NCI-H2081 (cell line): Measurements from ENCODE around the gene TMEM18.
A peak's percentile ranks its signal among the peaks of the same experiment; 100 is the strongest.

Experiments
- DNase-seq, 2 experiments: peaks; one replicate each; lab custom pipeline; 2025; lab: John Stamatoyannopoulos, UW

TMEM18 gene

DNA sequence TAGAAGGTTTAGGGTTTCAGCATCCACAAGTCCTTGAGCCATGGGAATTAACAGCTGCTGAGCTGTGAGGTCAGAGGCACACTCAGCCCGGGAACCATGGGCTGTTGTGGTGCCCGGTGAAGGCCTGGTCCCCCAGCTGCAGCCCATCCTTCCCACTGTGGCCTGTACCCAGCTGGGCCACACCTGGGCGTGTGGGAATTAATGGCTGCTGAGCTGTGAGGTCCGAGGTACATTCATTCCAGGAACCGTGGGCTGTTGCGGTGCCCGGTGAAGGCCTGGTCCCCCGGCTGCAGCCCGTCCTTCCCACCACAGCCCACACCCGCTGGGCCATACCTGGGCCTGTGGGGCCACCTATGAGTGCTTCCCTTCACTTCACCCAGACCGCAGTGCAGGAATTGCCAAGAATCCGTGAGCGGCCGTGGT, 25.2 kb downstream of the TMEM18 start:
- DNase-seq = no peak

DNA sequence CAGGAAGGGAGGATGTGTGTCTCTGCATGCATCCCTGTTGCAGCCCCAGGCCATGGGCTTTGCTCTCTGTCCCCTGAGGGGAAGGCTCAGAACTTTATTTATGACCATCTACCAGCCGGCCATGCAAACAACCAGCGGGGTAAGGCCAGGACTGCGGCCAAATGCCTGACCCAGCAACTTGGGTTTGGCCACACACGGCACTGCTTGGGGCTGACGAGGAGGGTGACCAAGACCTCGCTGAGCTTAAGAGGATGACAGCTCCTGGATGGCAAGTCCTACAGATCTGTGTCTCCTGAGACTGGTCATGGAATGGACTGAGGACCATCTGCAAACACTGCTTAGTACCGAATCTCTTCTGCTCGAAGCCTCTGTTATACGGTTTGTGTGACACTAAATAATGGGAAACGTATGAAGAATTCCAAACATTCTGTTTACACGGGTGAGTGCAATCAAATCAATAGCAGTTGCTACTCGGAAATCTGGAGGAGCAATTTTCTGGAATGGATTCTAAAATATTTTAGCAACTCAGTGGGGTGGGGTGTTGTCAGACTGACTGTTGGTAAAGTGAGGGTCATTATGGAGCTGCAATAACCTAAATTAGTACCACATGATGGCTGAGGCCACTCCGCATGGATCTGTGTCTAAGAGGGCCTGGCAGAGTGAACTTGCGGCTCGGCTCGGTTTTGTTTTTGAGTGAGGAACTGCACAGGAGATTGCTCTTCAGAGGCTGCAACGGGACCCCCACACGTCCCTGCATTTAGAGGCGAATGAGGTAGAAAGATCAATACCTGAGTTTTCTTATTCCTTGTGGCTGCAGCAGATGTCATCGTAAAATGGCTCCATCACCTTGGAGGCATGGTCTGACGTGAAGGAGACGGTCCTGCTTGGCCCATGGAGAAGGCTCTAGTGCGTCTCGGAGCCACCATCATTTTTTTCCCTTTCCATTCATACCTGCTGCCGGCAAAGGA, 26.6 kb downstream of the TMEM18 start:
- DNase-seq = no peak

DNA sequence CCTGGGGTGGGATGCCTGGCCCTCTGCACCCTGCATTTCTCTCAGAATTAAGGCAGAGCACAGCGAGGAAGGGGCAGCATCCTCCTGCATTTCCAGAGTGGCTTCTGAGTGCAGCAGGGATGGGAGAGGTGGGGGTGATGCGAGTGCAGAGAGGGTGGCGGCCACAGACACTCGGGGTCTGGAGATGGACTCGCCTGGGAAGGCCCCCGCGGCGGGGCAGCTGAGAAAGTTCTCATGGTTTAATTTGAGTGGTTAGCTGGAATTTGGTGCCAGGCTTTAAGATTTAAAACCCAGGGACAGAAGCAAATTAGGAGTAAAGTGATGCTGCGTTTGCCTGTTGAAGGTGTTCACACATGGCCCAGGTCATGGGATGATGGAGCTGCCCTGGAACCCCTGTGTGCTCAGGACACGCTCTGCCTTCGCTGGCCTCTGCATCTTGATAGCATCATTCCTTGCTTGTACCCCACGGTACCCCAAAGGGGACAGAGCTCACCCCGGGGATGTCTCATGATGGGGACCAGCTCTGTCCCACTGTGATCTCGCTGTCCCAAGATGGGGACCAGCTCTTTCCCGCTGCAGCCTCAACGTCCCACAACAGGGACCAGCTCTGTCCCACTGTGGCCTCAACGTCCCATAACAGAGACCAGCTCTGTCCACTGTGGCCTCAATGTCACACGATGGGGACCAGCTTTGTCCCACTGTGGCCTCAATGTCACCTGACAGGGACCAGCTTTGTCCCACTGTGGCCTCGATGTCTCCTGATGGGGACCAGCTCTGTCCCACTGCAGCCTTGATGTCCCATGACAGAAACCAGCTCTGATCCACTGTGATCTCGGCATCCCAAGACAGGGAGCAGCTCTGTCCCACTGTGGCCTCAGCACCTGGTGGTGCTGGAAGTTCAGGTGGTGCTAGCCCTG, 27.5 kb downstream of the TMEM18 start:
- DNase-seq = no peak

DNA sequence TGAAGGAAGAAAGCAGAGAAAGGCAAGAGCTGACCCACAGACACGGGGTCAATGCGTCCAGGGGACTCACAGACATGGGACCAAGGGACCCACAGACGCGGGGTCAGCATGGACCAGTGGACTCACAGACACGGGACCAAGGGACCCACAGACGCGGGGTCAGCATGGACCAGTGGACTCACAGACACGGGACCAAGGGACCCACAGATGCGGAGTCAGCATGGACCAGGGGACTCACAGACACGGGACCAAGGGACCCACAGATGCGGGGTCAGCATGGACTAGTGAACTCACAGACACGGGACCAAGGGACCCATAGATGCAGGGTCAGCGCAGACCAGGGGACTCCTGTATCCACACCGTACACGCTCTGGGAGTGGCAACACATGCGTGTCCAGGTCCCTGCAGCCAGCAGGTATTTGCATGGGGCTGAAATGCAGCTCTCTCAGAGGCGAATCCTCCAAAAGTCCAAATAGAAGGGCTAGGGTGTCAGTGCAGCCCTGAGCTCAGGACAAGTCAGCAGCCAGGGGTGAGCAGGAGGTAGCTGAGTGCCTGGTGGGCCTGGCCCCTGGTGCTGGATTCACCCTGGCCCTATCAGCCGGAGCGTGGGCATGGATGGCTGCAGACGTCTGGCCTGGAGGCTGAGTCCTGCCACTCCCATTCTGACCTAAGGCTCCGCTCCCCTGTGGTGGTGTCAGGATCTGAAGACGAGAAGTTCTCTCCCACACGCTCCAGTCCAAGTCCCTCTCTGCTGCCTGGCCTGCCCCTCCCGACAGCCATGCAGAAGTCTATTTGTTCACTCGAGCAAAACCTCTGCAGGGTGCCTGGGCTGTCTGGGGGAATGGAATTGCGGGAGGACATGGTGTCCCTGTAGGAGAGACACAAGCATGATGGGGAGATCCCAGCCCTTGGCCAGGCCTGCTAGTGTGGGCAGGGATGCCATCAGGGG, 28.5 kb downstream of the TMEM18 start:
- no peak for DNase-seq

DNA sequence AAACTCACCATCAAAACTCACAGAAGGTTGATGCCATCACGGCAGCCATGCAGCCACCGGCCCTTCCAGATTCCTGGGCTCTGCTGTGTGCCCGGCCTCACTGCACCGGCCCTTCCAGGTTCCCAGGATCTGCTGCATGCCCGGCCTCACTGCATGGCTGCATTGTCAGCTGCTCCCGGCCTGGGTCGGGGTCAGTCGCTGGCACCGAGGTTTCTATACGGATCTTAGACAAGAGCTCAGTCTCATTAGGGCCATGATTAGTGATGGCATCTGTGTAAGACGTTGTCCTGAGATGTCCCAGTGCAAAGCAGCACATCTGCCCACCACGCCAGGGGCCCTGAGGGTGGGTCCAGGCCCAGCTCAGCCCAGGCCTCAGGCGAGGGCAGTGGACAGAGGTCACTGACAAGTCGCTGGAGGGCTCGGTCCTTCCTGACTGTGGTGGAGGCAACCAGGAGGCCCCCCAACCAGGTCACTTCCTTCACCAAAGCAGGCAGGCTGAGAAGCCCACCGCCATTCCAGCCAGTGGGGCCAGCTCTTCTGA, 29.4 kb downstream of the TMEM18 start:
- DNase-seq = no peak

DNA sequence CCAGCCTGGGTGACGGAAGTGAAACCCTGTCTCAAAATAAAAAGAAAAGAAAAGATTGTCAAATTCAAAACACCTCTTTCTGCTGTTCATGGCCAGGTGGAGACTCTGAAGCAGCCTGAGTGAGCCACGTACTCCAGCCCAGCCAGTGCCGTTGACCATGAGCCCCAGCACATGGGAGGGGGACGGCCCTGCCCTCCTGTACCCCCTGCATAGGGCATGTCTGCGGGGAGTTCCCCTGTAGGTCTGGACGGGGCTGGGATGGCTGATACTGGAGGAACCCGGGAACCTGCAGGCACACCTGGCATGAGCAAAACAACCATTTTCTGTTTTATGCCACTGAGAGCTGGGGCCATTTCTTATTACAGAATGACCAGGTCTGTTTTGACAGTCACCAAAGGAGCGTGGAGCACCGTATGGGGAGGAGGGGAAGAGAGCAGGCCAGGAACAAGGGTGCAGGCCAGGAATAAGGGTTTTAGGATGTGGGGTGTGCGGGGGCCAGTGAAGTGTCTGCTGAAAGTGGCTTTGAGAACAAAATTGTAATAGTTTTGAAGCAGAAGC, 30.1 kb downstream of the TMEM18 start:
- DNase-seq = no peak

DNA sequence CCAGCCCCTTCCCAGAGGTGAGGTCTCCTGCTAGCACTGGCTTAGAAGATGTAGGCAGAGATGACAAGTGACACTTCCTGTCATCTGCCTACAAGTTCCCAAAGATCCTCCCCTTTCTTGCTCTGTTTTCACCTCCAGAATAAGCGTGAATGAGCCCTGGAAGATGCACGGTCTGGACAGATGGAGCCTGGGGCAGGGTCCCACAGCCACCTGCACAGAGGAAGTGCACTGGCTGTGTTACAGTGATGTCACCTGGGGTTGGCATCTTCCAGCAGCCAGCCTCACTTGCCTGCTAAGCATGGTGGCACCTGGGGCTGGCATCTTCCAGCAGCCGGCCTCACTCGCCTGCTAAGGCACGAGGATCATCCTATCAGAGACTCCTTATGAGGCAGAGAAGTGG, 32.3 kb downstream of the TMEM18 start:
- no peak for DNase-seq

DNA sequence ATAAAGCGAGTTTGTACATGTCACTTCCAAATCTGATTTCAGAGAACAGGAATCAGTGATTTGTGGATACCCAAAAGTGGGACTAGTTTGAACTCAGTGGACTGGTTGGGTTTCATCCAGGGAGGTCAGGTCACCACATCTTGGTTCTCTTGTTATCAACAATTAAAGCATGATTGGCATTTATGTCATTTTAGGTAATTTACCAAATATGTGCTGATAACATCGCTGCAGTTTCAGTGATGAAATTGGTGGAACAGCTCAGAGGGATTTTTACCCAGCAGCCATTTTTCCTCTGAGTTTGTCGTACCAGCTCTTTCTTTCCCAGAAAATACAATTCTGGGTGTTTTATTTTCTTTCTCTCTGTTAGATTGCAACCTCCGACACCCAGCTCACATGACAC, 33.4 kb downstream of the TMEM18 start:
- DNase-seq = no peak

DNA sequence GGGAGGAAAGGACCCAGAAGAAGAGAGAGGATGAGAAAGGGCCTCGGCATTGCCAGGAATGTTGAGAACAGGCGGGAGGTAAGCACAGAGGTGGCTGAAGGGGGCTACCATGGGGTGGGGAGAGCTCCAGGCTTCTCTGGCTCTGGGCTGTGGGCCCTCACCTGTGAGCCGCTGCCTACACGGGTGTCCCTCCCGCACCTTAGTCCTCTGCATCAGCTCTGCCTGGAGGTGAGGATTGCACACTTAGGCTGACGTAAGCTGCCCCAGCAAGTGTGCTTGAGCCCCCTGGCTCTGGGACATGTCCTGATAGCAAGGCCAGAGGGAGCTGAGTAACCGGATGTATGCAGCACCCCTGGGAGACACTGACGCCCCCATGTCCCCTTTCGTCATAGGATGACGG, 33.9 kb downstream of the TMEM18 start:
- DNase-seq = no peak

DNA sequence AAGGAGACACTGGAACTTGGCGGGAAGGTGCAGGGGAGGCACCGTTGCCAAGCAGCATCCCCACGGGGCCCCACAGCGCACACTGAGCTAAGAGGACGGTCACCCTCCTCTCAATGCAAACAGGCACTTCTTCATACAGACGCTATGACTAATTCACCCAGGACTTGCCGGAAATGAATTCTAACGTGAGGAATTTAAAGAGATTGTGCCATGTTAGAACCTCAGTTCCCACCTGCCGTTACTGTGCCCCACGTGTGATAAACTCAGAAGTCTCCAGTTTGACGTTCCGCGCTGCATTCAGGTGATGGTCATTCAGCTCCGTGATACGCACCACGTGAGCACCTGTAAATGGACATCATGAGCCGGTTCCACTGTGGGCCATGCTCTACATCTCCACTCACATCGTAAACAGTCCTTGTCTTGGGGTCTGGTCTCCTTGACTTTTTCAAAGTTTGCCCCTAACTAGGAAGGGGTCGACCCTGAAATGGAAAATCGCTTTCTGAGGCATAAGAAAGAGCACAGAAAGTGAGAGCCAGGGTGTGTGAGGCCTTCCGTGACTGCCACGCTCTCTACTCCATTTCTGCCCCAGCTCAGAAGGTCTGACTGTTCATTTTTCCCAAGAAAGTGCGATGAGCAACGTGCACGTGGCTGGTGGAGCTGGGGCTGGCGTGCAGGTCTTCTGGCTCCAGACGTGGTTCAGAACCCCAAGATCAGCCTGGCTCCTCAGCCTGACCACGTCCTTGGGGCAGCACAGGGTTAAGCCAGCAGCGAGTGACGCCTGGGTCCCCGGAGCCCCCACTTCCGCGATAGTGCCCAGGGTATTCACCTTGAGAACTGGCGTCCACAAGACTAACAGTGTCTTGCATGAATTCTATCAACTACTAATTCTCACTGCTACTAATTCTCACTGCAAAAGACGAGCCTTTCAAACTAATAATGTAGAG, 35.1 kb downstream of the TMEM18 start:
- DNase-seq = no peak

DNA sequence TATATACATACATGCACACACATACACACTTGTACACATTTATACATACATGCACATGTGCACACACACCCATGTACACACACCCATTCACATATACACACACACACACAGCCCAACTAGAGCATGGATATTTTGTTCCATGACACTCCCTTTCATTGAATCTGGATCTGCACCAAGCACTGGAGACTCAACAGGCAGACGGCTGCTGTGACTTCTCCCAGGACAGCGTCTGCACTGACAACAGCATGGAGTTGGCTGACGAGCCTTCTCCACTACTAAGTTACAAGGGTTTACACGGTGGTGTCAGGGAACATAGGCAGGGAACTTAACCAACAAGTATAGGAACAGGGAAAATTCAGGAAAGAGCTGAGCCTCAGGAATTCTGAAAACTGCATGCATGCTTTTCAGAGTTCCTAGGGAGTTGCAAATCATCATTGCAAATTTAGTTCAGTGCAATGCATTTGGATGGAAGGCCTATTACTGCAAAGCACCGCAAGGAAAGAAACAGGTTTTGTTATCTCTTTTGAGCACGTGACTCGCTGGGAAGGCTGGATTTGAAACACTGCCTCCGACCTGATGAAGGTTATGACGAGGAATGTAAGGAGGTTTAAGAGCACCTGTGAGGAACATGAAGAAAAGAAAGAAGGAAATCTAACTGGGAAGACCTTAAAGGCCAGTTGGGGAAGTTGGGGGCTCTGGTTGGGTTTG, 35.9 kb downstream of the TMEM18 start:
- DNase-seq = no peak

DNA sequence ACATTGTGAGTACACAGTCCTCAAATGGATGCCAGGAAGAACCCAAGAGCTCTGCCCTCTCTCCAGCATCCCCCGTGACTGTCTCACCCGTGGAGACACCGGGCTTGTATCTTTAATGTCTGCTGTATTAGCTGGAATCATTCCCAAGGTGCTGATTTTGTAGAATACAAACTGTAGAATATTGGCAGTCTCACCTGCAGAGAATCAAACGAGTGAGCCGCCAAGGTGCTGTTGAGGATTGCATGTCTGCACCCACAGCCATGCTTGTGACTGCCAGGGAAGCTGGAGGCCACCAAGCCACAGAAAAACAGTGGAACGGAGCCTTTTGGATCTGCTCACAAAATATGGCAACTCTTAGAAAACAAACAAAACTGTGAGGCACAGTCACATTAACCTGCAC, 37.5 kb downstream of the TMEM18 start:
- DNase-seq = no peak

DNA sequence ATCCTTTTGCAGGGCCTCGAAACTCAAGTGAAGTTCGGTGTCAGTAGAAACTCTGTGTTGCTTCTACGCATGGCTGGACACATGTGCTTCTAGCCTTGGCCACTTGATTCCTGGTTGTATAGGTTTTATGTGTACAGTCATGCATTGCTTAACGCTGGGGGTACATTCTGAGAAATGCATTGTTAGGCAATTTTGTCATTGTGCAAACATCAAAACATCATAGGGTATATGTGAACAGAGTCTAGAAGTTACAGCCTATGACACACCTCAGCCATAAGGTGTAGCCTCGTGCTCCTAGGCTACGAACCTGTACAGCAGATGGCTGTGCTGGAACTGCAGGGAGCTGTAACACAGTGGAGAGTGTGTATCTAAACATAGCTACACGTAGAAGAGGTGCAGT, 39.4 kb downstream of the TMEM18 start:
- no peak for DNase-seq

DNA sequence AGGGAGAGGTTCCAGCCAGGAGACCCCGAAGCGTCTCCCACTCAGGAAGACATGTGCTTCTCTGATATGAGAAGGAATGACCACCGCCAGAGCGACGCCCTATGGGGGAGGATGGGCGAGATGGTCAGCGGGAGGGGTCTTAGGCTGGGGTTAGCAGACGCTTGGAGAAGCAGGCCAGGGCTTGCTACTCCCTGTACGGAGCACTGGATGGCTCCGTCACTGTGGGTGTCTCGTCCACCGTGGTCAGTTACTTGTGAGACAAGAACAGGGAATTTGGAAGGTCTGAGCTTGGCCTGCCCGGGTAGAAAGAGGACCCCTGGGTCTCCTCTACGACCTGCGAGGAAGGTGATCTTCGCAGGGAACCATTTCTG, 39.8 kb downstream of the TMEM18 start:
- no peak for DNase-seq

DNA sequence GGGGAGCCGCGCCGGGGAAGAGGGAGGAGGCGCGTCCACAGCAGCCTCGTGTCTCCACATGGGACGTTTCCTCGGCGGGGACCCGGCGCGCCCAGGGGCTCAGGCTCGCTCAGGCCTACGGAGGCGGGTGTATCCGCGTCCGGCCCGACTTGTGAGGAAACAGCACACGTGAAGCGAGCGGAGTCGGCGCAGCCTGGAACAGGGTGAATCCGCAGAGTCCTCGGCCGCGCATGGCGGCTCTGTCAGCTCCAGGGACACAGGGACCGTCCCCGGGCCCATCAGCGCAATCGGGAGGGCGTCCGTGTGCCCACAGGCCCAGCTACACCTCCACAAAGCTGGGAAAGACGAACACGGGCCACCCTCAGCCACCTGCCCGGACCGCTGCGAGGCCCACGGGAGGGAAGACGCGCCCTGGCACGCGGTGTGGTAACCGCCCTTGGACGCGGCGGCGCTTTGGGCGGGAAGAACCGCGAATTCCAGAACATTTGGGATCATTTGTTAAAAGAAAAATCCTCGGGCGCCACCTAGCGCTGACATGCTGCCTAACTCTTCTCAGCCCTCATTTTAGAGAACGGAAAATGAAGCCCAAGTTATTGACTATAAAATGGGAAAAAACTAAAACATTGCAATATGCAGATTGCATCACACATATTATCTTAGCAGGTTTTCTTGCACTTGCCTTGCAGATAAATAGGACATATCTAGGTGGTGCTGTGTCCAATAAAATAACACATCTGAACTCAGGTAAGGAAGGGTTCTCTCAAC, 40.4 kb downstream of the TMEM18 start:
- DNase-seq = peak; percentile 57 to 66

DNA sequence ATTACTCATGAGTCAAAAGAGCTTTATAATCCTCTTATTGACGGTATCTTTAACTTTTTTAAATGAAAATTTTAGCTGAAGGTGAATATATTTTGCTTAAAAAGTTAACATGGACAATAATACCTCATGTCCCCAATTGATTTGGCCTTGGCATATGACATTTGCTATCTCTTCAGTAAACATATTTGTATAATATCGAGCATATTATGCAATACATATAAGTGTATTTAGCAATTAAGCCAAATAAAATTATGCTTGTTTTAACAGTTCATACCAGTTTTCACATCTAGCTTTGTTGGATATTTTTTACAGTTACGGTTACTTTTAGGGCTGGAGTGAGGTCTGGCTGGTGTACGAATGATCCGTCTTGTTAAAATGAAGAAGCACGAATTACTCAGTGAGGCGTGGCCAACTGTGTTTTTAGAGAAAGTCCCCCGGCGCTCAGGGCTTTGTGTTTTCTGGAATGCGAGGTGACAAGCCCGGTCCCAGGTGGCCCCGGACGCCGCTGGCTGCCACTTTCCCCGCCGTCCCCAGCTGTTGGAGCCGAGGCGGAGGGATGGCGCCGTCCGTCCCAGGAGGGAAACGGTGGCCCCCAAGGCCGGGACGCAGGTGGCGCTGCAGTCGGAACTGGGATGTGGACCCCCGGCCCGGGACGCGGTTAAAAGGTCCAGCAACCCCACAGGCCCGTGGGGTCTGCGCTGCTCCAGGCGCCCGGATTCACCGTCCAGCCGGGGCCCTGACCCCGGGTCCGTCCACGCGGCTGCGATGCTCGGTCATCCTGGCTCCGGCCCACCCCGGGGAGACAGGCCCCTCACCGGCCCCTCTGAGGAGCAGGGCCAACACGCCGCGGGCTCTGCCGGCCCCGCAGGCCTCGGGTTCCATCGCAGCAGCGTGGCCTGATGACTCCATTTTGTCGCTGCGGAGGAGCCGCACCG, 41.3 kb downstream of the TMEM18 start:
- no peak for DNase-seq

DNA sequence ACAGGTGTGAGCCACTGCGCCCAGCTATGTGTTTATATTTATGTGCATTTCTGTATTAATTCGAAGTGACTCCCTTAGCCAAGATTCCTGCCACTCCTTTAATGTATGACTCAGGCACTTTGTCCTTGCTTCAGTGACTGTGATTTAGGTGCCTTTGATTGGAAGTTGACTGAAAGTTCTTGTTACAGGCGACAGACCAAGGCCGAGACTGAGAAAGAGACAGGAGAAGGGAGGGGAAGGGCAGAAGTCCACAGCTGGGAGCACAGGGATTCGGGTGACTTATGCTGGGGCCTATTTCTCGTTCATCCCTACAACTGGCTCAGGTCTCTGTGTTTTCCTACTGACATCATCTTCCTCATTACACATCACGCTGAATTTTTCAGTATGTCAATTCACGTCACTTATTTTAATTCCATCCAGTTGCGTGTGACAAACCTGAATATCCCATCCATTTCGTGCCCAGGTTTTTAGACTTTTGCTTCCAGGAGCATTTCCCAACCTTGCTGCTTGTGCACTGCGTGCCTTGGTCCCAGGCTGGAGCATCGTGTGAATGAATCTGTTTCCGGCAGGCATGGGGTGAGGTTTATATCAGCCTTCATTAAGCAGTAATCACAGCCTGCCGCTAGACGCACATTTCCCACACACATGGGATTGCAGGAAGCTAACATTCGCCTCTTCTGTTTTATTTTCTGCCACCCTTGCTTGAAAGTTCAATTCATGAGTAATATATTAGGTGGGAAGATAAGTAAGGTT, 42.4 kb downstream of the TMEM18 start:
- DNase-seq = no peak
